T-helper 2 cell treated with Interferon-gamma antibody and Interleukin-4, amounts not matched to agents 5 μg/mL and 100 μg/mL, for 36 hours (primary cell): ENCODE data around the gene KAZN.

ENCODE experiments used
- DNase-seq: peaks from one replicate; pipeline ENCODE4 v3.0.0; 2021; ENCODE audit warnings: low spot score
- H3K27ac Mint-ChIP-seq: one replicate; pipeline ENCODE4 v1.8.0; 2021; ENCODE audit warnings: mild to moderate bottlenecking, mixed read lengths
- H3K27me3 Mint-ChIP-seq: one replicate; pipeline ENCODE4 v1.8.0; 2021; ENCODE audit warnings: low read depth, mixed read lengths
- H3K36me3 Mint-ChIP-seq: one replicate; pipeline ENCODE4 v1.8.0; 2021; ENCODE audit warnings: low read depth, mixed read lengths
- H3K4me1 Mint-ChIP-seq: one replicate; pipeline ENCODE4 v1.8.0; 2021; ENCODE audit warnings: low read depth, mixed read lengths
- H3K4me3 Mint-ChIP-seq: one replicate; pipeline ENCODE4 v1.8.0; 2022; ENCODE audit warnings: mild to moderate bottlenecking, moderate library complexity, mixed read lengths
- H3K9me3 Mint-ChIP-seq: one replicate; pipeline ENCODE4 v1.8.0; 2021; ENCODE audit warnings: mixed read lengths

The KAZN gene

DNA sequence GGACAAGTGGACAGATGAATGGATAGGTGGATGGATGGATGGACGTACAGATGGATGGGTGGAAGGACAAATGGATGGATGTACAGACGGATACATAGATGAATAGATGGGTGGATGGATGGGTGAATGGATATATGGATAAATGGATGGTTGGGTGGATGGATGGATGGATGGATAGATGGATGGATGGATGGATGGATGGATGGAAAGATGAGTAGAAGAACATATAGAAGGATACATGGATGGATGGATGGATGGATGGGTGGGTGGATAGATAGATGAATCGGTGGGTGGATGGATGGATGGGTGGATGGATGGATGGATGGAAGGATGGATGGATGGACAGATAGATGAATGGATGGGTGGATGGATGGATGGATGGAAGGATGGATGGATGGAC lies 274.3 kb downstream of the KAZN start:
- Mint-ChIP-seq H3K4me1 (no peaks in the 10 kb centered on the region), H3K27ac (no peak overlapping the region), H3K27me3 (peaks cover 2% of the 10 kb centered on the region), H3K4me3 (no peak overlapping the region), H3K9me3 (no peaks in the 10 kb centered on the region), H3K36me3 (no peaks in the 10 kb centered on the region)
- DNase-seq, result no peak

- H3K27ac Mint-ChIP-seq, result no peak overlapping the region
- peaks cover 2% of the 10 kb centered on the region for H3K27me3 Mint-ChIP-seq
- H3K9me3 Mint-ChIP-seq, result no peaks in the 10 kb centered on the region
- no peaks in the 10 kb centered on the region for H3K4me1 Mint-ChIP-seq
- H3K4me3 Mint-ChIP-seq, result no peak overlapping the region
- no peaks in the 10 kb centered on the region for H3K36me3 Mint-ChIP-seq
- DNase-seq, result no peak
Observed at GRCh38 chr1:14873677-14874076, 275.2 kb downstream of the KAZN start.

DNA sequence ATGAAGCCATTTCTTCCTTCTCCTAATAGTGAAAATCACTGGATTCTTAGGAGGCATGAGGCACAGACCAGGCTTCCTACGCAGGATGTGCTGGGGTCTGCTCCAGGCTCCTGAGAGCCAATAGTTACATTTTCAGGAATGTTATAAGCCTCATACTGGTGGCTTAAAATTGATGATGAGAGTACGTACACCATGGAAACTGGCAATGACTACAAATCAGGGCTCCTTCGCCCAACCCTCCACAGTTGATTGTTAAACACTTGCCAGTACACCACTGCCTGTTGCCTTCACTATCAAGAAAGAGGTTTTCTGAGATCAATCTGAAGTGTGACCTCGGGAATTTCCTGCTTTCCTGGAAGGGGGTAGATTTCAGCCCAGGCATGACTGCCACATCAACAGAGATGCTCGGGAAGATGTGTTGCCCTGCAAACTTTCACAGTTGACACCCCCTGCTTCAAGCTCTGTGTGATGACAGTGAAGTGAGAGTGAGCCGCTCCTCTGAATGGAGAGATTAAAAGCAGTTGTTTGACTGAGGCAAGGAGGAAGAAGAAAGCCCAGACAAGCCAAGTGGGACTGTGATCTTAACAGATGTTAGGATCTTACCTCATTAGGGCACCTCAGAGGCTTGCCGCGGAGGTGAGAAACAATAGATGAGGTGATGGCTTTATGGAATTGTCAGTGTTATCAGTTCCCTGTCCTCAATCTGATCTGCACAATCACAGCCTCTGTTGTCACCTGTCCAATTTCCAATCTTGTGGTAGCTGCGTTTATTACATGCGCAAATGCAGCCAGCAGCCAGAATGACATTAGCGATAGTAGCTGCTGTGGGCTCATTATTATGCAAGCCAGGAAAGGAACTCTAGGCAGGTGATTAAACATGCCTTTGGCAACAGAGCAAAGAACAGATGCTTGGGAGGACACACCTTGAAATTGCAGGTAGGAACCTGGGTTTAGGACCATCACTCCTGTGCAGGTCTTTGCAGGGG lies 277.3 kb downstream of the KAZN start:
- no peaks in the 10 kb centered on the region for H3K9me3 Mint-ChIP-seq

DNA sequence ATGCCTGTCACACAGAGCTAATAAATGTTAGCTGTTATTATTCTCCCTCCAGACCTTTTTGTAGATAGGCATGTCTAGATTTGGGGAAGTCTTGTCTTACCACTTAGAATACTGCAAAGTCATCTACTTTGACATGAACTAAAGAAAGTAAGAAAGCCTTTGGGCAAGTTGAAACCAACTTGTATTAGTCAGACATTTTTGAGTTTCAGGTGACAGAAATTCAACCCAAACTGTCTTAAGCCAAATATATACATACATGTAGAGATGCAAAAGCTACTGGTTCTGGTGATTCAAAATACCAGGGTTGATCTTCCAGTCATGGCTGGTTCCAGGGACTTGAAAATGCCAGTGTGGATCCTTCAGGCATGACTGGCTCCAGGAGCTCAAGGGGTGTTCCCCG lies 278.3 kb downstream of the KAZN start:
- Mint-ChIP-seq H3K27ac (no peak overlapping the region), H3K4me3 (no peak overlapping the region), H3K27me3 (peaks cover 2% of the 10 kb centered on the region), H3K4me1 (no peaks in the 10 kb centered on the region), H3K36me3 (no peaks in the 10 kb centered on the region), H3K9me3 (no peaks in the 10 kb centered on the region)
- no peak for DNase-seq

More for the DNA sequence above, 277.3 kb downstream of the KAZN start:
- H3K4me3 Mint-ChIP-seq, result no peak overlapping the region
- no peaks in the 10 kb centered on the region for H3K4me1 Mint-ChIP-seq
- no peak for DNase-seq
- peaks cover 2% of the 10 kb centered on the region for H3K27me3 Mint-ChIP-seq
- H3K27ac Mint-ChIP-seq, result no peak overlapping the region
- no peaks in the 10 kb centered on the region for H3K36me3 Mint-ChIP-seq

DNA sequence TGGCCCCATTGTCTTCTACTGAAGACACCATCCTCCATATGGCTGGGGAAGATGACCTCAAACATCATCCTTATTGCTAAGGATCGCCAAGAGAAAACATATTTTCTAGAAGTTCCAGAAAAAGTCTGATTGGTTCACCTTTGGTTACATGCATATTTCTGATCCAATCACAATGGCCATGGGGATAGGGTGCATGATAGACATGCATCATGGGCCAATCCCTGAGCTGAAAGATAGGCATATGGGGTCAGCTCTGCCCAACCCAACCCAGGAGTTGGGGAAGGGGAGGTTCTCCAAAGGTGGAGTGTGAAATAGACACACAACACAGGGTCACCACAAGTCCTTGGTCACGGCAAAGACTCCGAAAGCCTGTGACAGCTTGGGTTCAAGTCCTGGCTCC lies 278.7 kb downstream of the KAZN start:
- H3K4me1 Mint-ChIP-seq, result no peaks in the 10 kb centered on the region
- DNase-seq, result no peak
- H3K36me3 Mint-ChIP-seq, result no peaks in the 10 kb centered on the region
- no peaks in the 10 kb centered on the region for H3K9me3 Mint-ChIP-seq
- peaks cover 2% of the 10 kb centered on the region for H3K27me3 Mint-ChIP-seq
- no peak overlapping the region for H3K27ac Mint-ChIP-seq
- H3K4me3 Mint-ChIP-seq, result no peak overlapping the region

- Mint-ChIP-seq H3K36me3 (no peaks in the 10 kb centered on the region), H3K27me3 (peaks cover 2% of the 10 kb centered on the region), H3K4me1 (no peaks in the 10 kb centered on the region), H3K4me3 (no peak overlapping the region), H3K9me3 (no peaks in the 10 kb centered on the region), H3K27ac (no peak overlapping the region)
- no peak for DNase-seq
Observed at GRCh38 chr1:14878124-14878523, 279.6 kb downstream of the KAZN start.

- H3K4me1 Mint-ChIP-seq, result no peaks in the 10 kb centered on the region
- no peak overlapping the region for H3K4me3 Mint-ChIP-seq
- H3K9me3 Mint-ChIP-seq, result no peaks in the 10 kb centered on the region
- no peak overlapping the region for H3K27ac Mint-ChIP-seq
- no peak for DNase-seq
- H3K27me3 Mint-ChIP-seq, result peaks cover 2% of the 10 kb centered on the region
- no peaks in the 10 kb centered on the region for H3K36me3 Mint-ChIP-seq
Observed at GRCh38 chr1:14878951-14879350, 280.5 kb downstream of the KAZN start.

DNA sequence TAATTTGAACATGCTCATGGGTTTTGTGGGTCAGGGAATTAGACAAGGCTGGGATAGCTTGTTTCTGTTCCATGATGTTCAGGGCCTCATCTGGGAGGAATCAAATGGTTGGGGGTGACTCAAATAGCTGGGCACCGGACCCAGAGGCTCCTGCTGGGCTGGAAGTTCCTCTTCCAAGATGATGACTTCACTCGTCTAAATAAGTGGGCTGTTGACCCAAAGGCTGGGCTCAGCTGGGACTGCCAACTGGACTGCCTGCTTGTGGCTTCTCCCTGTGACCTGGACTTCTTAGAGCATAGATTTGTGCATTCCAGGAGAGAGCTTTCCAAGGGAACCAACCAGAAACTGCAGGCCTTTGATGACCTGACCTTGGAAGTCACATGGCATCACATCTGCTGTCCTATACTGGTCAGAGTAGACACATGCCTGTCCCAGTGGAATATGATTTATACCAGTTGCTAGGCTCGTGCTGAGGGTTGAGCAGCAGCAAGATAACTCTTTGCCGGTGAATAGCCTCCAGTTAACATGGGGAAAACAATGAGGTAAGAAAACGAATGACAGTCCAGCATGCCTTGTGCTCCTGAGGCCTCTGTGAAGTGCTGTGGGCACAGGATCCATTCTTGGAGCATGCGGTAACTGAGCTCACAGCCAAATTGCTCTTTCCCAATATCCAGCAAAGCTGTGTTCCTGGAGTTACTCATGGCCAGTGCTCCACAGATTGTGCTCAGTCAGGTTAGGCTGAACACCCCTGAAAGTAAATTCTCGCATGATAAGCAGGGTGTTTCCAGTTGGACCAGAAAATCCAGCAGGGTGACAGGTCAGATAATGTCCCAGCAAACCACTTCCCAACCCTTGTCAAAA lies 282.2 kb downstream of the KAZN start:
- Mint-ChIP-seq H3K4me1 (no peaks in the 10 kb centered on the region), H3K36me3 (no peaks in the 10 kb centered on the region), H3K4me3 (no peak overlapping the region), H3K9me3 (no peaks in the 10 kb centered on the region), H3K27ac (no peak overlapping the region), H3K27me3 (peaks cover 1% of the 10 kb centered on the region)
- DNase-seq, result no peak

DNA sequence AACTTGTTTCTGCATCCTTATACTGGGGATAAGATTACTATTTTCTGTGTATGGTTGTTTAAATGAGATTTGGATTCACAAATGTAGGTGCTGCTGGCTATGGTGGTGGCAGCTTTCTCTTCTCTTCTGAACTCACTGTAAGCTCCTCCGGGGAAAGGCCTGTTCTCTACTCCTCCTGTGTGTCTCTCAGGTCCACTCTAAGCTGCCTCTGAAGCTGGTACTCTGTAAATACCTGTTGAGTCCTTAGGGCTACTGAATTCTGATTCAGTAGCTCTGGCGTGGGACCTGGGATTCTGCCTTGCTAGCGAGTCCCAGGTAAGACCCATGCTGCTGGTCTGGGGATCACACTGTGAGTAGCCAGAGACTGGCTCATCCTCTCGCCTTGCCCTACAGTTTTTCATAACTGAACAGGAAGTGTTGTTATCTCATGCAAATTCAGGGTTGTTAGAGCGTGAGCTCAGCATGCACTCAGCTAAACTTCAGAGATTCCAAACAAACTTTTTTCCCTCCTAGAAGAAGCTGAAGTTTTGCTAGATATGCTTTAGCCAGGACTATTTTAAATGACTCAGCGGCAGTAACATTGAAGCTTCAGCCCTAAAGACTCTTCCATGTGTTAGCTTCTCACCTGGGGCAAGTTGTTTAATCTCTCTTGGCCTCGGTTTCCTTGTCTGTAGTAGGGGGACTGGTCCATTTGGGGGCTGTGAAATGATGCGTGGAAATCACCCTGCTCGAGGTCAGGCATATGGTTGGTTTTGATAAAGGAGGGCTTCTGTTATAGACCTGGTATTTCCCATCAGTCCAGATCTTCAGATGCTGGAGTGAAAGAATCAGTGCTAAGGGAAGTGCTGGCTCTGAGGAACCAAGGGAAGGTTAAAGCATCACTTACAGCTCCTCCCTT lies 283.5 kb downstream of the KAZN start:
- Mint-ChIP-seq H3K4me1 (no peaks in the 10 kb centered on the region), H3K4me3 (no peak overlapping the region), H3K36me3 (no peaks in the 10 kb centered on the region), H3K27ac (no peak overlapping the region), H3K27me3 (no peaks in the 10 kb centered on the region), H3K9me3 (no peaks in the 10 kb centered on the region)
- DNase-seq, result no peak

- no peaks in the 10 kb centered on the region for H3K36me3 Mint-ChIP-seq
- no peaks in the 10 kb centered on the region for H3K27me3 Mint-ChIP-seq
- no peaks in the 10 kb centered on the region for H3K9me3 Mint-ChIP-seq
- no peaks in the 10 kb centered on the region for H3K4me1 Mint-ChIP-seq
- H3K27ac Mint-ChIP-seq, result no peak overlapping the region
- H3K4me3 Mint-ChIP-seq, result no peak overlapping the region
- no peak for DNase-seq
Observed at GRCh38 chr1:14884614-14885175, 286.2 kb downstream of the KAZN start.

DNA sequence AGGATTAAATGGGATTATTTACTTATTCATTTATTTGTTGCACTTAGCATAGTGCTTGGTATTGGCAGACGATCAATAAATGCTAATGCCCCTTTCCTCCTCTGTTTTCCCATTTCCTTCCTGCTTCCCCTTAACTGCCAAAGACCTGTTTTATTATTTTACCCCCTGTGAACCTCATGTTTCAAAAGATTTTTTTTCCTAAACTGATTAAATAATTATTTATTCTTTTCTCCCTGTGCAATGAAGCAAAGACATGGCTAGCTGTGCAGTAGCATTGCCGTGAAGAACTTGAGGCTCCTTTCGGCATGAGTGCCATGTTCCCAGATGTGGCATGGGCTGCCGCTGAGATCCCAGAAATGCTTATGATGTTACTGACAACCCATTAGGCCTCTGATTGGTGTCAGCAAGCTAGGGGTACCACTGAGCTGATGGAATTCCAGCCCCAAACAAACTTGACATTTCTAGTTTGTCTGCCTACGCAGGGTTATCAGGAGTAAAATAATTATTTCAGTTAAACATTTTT lies 288.6 kb downstream of the KAZN start:
- Mint-ChIP-seq H3K36me3 (no peaks in the 10 kb centered on the region), H3K27me3 (no peaks in the 10 kb centered on the region), H3K27ac (no peak overlapping the region), H3K4me3 (no peak overlapping the region), H3K4me1 (no peaks in the 10 kb centered on the region), H3K9me3 (no peaks in the 10 kb centered on the region)
- no peak for DNase-seq

- H3K4me3 Mint-ChIP-seq, result no peak overlapping the region
- H3K4me1 Mint-ChIP-seq, result no peaks in the 10 kb centered on the region
- DNase-seq, result no peak
- no peaks in the 10 kb centered on the region for H3K36me3 Mint-ChIP-seq
- H3K9me3 Mint-ChIP-seq, result no peaks in the 10 kb centered on the region
- peaks cover 3% of the 10 kb centered on the region for H3K27me3 Mint-ChIP-seq
- H3K27ac Mint-ChIP-seq, result no peak overlapping the region
Observed at GRCh38 chr1:14887764-14888350, 289.4 kb downstream of the KAZN start.

DNA sequence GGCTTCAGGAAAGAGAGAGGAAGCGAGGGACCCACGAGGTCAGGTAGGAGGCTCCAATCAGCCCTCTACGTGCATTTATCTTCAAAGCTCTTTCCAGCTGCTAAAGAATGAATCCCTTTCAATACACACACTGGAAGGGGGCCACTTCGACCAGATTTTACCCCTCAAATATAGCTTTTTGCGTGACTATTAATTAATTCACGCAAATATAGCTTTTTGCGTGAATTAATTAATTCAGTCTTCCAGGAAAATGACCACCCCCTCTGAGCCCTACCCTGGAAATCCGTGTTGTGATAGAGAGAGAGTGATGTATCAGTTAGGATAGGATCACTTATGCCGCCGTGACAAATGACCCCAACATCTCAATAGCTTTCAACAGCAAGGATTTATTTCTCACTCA lies 289.9 kb downstream of the KAZN start:
- no peaks in the 10 kb centered on the region for H3K9me3 Mint-ChIP-seq
- no peaks in the 10 kb centered on the region for H3K4me1 Mint-ChIP-seq
- no peak for DNase-seq
- no peak overlapping the region for H3K27ac Mint-ChIP-seq
- H3K36me3 Mint-ChIP-seq, result no peaks in the 10 kb centered on the region
- peaks cover 3% of the 10 kb centered on the region for H3K27me3 Mint-ChIP-seq
- no peak overlapping the region for H3K4me3 Mint-ChIP-seq
